Activated T-helper 9 cell treated with anti-CD3 and anti-CD28 coated beads, Interleukin-2, amount 50 U/mL, for 16 hours (primary cell): ENCODE results near the gene TYW1B.
"Not testable (repeated sequence)": the region's sequence is repeated elsewhere in the genome, so short reads cannot be mapped to it uniquely, and the experiment has no call there.

Experiments
- DNase-seq: peaks from one replicate; pipeline ENCODE4 v3.0.0-alpha.2; 2020; ENCODE audit warnings: low read depth

TYW1B gene

DNA sequence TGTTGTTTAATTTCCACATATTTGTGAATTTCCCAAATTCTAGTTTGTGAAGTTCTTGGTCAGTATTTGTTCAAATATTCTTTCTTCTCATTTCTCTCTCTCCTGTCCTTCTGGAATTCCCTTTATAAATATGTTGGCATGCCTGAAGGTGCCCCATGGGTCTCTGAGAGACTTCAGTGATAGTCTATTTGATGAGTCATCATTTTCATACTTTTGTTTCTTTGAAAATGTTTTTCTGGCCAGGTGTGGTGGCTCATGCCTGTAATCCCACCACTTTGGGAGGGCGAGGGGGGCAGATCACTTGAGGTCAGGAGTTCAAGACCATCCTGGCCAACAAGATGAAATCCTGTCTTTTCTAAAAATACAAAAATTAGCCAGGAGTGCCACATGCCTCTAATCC lies 127.5 kb downstream of the TYW1B start:
- DNase-seq: not testable (repeated sequence)

GRCh38 chr7:72697066-72697465 lies 130.9 kb downstream of the TYW1B start:
- DNase-seq: not testable (repeated sequence)

DNA sequence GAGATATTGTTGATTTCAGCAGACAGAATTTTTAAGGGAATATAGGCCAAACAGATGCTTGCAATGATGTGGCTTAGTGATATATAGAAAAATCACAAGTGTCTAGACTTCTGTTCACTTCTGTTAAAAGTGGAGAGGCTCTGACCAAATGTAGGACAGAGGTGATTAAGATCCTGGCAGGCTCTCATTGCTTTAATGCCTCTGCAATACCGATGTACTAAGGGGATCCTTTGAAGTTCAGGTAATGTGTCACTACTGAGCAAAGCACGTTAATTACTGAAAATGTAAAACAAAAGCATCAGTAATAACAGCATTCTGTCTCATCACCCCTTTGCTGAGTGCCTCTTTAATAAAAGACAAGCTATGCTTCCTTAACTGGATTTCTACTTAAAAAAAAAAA lies 131.4 kb downstream of the TYW1B start:
- DNase-seq: not testable (repeated sequence)

- not testable (repeated sequence) for DNase-seq
Measured at GRCh38 chr7:72695482-72695881, 132.5 kb downstream of the TYW1B start.

DNA sequence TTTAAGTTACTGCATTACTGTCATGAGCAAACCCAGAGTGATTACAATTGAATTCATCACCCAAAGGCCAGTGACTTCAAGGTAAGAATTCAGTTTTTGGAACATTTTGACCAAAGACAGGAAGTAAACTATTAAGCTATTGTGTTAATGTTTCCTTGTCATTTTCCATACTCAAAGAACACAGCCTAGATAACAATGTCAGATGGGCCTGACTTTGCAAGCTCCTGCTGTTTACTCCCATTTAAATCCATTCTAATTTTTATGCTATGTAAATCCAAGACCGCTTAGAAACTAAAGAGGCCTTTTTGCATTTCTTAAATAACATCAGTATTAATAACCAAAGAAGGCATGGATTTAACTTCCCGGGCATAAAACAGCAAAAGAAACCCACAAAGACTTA lies 136.6 kb downstream of the TYW1B start:
- not testable (repeated sequence) for DNase-seq

DNA sequence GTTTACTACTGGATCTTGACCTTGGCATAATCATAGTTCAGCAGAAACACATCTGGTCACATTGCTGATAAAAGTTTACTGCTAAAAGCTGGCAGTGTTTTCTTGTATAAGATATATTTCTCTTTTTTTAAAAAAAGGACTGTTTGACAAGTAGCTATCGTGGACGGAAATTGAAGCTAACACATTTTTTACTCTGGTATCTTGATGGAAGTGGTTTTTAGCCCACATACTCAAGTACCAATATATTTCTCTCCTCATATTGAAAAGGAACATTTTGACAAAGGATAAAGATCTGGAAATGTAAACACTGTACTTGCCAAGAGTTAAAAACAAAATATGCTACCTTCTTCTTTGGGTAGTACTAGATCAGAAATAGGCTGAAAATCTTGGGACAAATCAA lies 137.8 kb downstream of the TYW1B start:
- DNase-seq: not testable (repeated sequence)

GRCh38 chr7:72689344-72689743 lies 138.7 kb downstream of the TYW1B start:
- DNase-seq: not testable (repeated sequence)

- not testable (repeated sequence) for DNase-seq
Measured at GRCh38 chr7:72681211-72681610, 146.8 kb downstream of the TYW1B start.

GRCh38 chr7:72676880-72677279 lies 151.1 kb downstream of the TYW1B start:
- not testable (repeated sequence) for DNase-seq

- DNase-seq: not testable (repeated sequence)
Measured at GRCh38 chr7:72676086-72676690, 151.8 kb downstream of the TYW1B start.

DNA sequence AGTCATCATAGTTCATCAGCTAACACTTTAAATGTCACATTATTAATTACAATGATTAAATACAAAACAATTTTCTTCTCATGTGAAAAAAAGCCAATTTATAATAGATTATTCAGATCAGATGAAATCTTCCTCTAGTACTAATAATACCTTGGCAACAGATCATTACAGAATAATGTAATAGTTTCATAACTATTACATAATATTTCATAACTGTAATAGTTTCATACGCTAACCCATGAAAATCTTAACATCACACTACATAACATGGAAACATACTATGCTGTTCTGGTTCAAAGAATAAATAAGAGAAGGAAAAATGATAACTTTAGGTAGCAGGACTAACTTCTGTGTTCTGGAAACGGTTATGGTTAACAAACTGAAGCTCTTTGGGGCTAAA lies 152.3 kb downstream of the TYW1B start:
- not testable (repeated sequence) for DNase-seq

DNA sequence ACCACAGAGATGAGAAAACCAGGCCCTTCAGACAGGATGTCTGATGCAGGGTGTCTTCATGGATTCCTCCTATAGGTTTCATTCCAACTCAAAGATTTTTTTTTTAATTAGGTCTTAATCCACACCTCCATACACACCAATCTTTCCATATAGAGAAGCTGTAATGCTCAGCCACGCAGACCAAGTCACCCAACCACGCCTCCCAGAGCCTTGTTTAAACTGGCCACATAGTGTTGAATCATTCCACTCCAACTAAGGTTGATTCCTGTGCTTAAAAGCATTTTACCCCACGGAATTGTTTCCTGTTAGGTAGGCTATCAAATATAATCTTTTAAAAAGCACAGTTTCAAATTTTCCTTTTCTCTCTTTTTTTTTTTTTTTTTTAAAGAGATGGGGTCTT lies 153.6 kb downstream of the TYW1B start:
- no peak for DNase-seq

DNA sequence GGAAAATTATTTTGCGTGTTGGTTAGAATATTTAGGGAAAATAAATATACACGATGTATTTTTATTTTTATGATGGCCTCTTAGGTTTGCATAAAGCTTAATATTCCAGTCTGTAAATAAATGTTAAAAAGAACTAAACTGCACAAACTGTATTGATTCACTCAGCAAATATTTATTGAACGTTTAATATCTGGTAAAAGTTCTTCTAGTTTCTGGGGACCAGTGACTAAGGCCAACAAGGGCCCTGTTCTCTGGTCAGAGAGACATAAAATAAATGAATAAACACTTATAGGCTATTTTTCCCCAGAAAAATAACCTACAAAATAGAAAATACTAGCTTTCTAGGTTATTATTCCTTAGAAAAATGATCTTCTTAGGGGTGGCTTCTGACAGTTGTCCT lies 157.2 kb downstream of the TYW1B start:
- not testable (repeated sequence) for DNase-seq

DNA sequence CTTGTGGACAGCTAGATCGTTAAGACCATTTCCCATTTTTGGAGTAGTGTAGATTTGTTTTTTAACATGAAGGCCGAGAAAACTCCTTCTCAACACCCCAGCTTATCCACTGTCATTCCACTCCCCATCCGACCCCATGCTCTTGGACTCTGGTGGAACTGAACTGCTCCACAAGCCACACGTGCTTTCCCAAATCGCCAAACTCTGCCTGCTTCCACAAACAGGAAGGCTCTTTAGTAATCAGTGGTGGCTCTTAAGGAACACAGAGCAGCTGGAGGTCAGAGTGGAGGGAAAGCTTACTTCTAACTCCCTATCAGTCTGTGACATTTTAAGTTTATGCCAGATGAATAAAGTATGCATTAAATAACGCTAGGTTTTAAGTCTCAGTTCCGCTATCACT lies 159.6 kb downstream of the TYW1B start:
- not testable (repeated sequence) for DNase-seq

- not testable (repeated sequence) for DNase-seq
Measured at GRCh38 chr7:72667049-72667448, 161.0 kb downstream of the TYW1B start.

- DNase-seq: not testable (repeated sequence)
Measured at GRCh38 chr7:72648574-72648973, 179.4 kb downstream of the TYW1B start.

DNA sequence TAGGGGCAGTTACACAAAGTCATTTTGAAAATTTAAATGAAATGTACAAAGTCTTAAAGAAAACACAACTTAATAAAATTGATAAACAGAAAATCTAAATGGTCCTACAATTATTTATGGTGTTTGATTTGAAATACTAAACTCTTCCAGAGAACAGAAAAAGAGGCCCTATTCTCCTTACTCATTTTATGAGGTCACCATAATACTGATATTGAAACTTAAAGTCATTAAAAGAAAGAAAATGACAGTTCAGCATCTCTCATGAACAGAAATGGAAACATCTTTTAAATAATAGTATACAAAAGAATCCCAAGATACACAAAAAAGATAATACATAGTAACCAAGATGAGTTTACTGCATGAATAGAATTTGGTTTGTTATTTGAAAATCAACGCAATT lies 184.3 kb downstream of the TYW1B start:
- not testable (repeated sequence) for DNase-seq

GRCh38 chr7:72641485-72642248 lies 186.3 kb downstream of the TYW1B start:
- not testable (repeated sequence) for DNase-seq

GRCh38 chr7:72640740-72641139 lies 187.3 kb downstream of the TYW1B start:
- not testable (repeated sequence) for DNase-seq

- DNase-seq: not testable (repeated sequence)
Measured at GRCh38 chr7:72635273-72635908, 192.6 kb downstream of the TYW1B start.

DNA sequence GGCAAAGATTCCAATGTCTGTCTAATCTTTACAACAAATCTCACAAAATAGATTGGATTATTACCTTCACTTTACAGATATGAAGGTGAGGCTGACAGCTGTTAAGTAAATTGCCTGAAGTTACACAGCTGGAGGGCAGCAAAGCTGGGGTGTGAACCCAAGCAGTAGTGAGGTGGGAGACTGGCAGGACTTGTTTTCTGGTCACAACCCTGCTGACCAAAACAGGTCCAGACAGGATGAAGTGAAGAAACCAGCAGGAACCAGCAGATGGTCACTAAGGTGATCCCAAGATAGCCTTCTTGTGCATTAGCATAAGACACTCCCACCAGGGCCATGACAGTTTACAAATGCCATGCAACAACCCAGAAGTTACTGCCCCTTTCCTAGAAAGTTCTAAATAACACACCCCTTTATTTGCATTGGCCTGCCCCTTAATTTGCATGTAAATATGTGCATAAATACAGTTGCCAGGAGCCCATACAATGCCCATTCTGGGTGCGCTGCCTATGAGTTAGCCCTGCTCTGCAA lies 195.2 kb downstream of the TYW1B start:
- DNase-seq: not testable (repeated sequence)

- not testable (repeated sequence) for DNase-seq
Measured at GRCh38 chr7:72628375-72628774, 199.6 kb downstream of the TYW1B start.
